Measurements from ENCODE around the gene ARFRP1.

- TF ChIP-seq CTCF (IDR thresholded peaks at IDR 0.05 in 8 of 11, conservative IDR thresholded peaks at IDR 0.05 in 3 of 11) (no peak), POLR2A (IDR thresholded peaks at IDR 0.05) (no peak), POLR2AphosphoS5 (IDR thresholded peaks at IDR 0.05) (peak in 1 of 3 donors; percentile 52)
Observed at GRCh38 chr20:63734111-63734945, 26.6 kb upstream of the ARFRP1 start.

All from spleen (tissue), 7 donors.